Activated gamma-delta T cell (primary cell): ENCODE results near the gene LOXL1.

Experiments used
- DNase-seq: peaks from one replicate; lab custom pipeline; 2025; lab: John Stamatoyannopoulos, UW

LOXL1 gene

DNA sequence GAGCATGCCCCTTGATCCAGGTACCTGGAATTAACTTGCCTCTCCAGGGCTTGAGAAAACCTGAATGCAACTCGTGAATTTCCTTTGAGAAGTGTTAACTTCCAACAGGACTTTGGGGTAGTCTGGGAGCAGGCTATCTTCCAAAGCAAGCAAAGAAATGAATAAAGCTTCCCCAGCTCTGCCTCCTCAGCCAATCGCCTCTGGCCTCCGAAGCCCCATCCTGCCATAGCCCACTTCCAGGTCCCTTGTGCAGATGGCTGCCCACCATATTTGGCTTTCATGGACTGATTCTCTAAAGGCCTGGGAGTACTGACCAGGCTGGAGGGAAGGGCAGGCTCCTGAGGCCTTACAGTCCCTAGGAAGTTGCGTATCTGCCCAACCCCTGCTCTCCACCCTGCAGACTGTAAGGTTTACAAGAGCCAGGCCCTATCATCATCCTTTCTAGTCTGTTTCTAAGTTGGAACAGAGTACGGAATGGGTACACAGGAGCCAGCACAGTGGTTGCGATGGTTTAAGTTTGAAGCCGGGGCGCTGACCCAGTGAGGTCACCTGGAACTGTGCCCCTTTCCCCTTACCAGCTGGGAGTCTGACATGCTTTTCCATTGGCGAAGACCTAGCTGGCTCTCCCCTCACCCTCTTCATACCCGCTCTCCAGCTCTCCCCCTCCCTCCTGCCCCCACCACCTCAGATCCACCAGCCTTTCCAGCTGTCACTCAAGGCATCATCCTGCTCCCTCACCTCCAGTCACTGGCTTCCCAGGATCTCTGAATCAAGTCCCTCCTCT lies 67.1 kb downstream of the LOXL1 start:
- DNase-seq: no peak

DNA sequence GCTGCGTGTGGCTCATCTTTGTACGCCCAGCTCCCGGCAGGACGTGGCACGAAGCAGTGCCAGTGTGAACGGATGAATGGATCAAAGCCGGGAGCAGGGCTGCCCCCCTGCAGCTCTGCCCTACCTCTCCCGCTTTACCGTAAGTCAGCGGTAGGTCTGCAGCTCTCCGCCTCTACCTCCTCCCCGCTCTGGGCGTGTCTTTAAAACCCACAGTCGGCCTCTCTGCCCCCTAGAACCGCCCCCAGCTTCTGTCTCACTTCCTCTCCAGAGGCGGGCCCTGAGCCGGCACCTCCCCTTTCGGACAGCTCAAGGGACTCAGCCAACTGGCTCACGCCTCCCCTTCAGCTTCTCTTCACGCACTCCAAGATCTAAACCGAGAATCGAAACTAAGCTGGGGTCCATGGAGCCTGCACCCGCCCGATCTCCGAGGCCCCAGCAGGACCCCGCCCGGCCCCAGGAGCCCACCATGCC lies 68.2 kb downstream of the LOXL1 start, which contains the start of gene PML:
TSS of gene PML (plus strand) at position 304 of the 471 bp plus-strand sequence. CDS start at position 401, 97 bp downstream.
- DNase-seq: peak; percentile 76

DNA sequence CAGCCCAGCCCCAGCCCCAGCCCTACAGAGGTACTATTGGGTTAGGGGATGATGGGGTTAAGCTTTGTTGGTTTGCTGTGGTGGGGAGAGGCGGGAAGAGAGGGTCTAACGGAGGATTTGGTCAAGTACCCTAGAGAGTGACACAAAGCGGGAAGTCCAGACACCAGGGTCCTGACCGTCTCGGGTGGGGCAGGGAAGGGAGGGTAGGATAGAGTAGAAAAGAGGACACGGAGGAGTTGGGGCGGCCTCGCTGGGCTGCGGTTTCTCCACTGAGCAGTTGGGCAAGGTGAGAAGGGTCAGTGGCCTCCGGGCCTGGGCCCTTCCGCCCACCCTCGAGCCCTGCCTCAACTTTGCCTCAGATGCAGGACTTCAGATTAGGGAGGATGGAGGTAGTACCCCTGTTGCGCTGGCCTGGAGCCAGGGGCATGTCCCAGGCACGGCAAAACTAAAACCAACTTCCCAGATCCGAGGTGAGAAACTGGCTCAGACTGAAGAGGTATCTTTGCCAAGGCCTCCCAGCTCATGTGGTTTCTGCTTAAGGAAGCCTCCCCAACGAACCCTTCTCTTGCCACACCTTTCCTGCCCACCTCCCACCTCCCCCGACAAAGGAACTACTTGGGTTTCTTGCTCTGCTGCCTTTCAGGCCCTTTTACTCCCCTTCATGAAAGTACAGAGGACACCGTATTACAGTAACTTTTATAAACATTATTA lies 68.8 kb downstream of the LOXL1 start:
- DNase-seq: peak; percentile 17

DNA sequence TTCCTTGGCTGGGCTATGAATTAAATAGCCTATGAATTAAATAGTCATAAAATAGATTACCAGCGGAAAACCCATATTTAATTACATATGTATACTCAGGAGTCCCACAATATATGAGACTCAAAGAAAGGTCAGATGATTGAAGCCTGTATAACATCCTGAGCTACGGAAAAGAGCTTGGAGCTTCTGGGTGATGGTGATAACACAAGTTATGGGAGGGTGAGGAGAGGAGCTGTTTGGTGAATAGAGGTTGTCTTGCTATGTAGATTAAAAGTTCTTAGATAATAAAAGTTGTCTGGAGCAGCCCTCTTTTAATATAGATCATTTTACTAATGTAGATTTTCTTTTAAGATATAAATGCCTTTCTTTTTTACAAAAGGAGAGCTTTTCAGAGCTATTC lies 70.0 kb downstream of the LOXL1 start:
- DNase-seq: no peak

DNA sequence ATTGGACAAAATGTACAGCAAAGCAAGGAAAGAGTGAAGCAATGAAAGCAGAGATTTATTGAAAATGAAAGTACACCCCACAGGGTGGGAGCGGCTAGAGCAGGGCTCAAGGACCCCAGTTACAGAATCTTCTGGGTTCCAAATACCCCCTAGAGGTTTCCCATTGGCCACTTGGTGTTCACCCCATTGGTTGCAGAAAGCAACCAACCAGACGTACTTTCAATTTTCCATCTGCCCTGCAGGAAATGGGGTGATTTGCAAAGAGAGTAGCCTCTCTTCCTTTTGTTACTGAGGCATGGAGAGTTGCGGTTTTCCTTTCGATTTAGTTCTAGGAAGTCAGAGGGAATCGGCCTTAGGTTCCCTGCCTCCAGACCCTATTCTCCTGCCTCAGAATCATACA lies 70.7 kb downstream of the LOXL1 start:
- DNase-seq: no peak

DNA sequence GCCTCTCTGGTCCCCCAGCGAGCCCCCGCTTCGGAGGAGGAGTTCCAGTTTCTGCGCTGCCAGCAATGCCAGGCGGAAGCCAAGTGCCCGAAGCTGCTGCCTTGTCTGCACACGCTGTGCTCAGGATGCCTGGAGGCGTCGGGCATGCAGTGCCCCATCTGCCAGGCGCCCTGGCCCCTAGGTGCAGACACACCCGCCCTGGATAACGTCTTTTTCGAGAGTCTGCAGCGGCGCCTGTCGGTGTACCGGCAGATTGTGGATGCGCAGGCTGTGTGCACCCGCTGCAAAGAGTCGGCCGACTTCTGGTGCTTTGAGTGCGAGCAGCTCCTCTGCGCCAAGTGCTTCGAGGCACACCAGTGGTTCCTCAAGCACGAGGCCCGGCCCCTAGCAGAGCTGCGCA lies 71.7 kb downstream of the LOXL1 start:
- no peak for DNase-seq
